H1 (cell line): ENCODE measurements around the gene ZNRF2.

ENCODE experiments used
- CEBPB ChIP-seq: IDR thresholded peaks from 2 replicates; pipeline ENCODE4 v1.6.1; 2012; ENCODE audit warnings: low read depth, low read length
- KDM5A ChIP-seq: fragments of 200-600 bp; IDR thresholded peaks from 2 replicates; pipeline ENCODE4 v1.7.1; 2012; ENCODE audit warnings: mild to moderate bottlenecking, low read length, inconsistent platforms, mixed read lengths
- MAFK ChIP-seq: IDR thresholded peaks from 2 replicates; pipeline ENCODE4 v1.6.1; 2012; ENCODE audit warnings: low read depth, mild to moderate bottlenecking, improper control_type of control experiment, low read length
- NANOG ChIP-seq: IDR thresholded peaks from 2 replicates; pipeline ENCODE4 v1.6.1; 2011; ENCODE audit warnings: low read length, low read depth, mild to moderate bottlenecking, inconsistent platforms; ENCODE audit not compliant: insufficient read depth, poor library complexity, severe bottlenecking
- POLR2A ChIP-seq, 2 experiments: IDR thresholded peaks; 1 replicate in 1 of 2; 2 replicates in 1 of 2; pipeline ENCODE4 v1.6.1; 2011; ENCODE audit warnings: low read depth in 2 of 2, low read length in 2 of 2, mild to moderate bottlenecking in 2 of 2; ENCODE audit errors: control extremely low read depth in 1 of 2
- POLR2AphosphoS5 ChIP-seq: IDR thresholded peaks from 2 replicates; pipeline ENCODE4 v1.6.1; 2011; ENCODE audit warnings: low read depth, low read length
- SUZ12 ChIP-seq: fragments of 200-600 bp; sonication (generic); IDR thresholded peaks from 2 replicates; pipeline ENCODE4 v1.6.1; 2012; ENCODE audit warnings: mild to moderate bottlenecking, inconsistent platforms, low read length, moderate library complexity, mixed read lengths
- TEAD4 ChIP-seq: IDR thresholded peaks from 2 replicates; pipeline ENCODE4 v1.6.1; 2012; ENCODE audit warnings: low read depth, low read length, inconsistent platforms, mixed read lengths
- USF2 ChIP-seq: IDR thresholded peaks from 2 replicates; pipeline ENCODE4 v1.6.1; 2011; ENCODE audit warnings: low read length, improper control_type of control experiment
- TF ChIP-seq, protein P1 (sequence below), 3 experiments: IDR thresholded peaks; 1 replicate in 2 of 3; 2 replicates in 1 of 3; pipeline versions ENCODE4 v1.5.1 to v1.6.1; 2011; ENCODE audit warnings: low read length in 3 of 3, mild to moderate bottlenecking in 3 of 3, inconsistent platforms in 2 of 3, low read depth in 1 of 3, moderate library complexity in 1 of 3; ENCODE audit not compliant: insufficient read depth in 1 of 3; ENCODE audit errors: control extremely low read depth in 1 of 3

DNA sequence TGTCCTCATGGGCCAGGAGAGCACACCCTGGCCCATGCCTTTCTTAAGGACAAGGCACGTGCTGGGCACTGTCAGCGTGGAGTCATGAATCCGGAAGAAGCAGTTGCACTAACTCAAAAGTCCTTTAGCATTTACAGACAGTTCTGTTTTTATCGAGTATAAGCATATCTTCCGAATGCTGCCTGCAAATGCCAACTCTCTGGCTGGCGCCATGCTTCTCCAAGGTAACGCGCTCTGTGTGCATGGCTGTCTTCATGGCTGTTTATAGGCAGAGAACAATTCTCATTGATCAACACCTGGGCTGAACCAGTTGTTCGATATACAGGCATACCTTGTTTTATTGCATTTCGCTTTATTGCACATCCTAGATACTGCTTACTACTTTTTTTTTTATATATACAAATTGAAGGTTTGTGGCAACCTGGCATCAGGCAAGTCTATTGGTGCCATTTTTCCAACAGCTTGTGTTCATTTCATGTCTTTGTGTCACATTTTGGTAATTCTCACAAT, 28.0 kb upstream of the ZNRF2 start:
- TF ChIP-seq NANOG, result no peak
- TF ChIP-seq, protein P1, sequence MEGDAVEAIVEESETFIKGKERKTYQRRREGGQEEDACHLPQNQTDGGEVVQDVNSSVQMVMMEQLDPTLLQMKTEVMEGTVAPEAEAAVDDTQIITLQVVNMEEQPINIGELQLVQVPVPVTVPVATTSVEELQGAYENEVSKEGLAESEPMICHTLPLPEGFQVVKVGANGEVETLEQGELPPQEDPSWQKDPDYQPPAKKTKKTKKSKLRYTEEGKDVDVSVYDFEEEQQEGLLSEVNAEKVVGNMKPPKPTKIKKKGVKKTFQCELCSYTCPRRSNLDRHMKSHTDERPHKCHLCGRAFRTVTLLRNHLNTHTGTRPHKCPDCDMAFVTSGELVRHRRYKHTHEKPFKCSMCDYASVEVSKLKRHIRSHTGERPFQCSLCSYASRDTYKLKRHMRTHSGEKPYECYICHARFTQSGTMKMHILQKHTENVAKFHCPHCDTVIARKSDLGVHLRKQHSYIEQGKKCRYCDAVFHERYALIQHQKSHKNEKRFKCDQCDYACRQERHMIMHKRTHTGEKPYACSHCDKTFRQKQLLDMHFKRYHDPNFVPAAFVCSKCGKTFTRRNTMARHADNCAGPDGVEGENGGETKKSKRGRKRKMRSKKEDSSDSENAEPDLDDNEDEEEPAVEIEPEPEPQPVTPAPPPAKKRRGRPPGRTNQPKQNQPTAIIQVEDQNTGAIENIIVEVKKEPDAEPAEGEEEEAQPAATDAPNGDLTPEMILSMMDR (IDR thresholded peaks at IDR 0.05; ENCODE audit: control extremely low read depth in 1 of 3, insufficient read depth in 1 of 3, low read depth in 1 of 3, low read length in 3 of 3), result no peak
- no peak for TF ChIP-seq POLR2AphosphoS5
- TF ChIP-seq MAFK, result no peak
- TF ChIP-seq POLR2A (IDR thresholded peaks at IDR 0.05; ENCODE audit: control extremely low read depth in 1 of 2, low read depth in 2 of 2, low read length in 2 of 2), result no peak
- TF ChIP-seq KDM5A, result no peak
- no peak for TF ChIP-seq USF2
- TF ChIP-seq CEBPB, result no peak
- no peak for TF ChIP-seq SUZ12
- no peak for TF ChIP-seq TEAD4
